BE2C (cell line): ENCODE data around the gene F2RL3.
"Not testable (repeated sequence)": the region's sequence is repeated elsewhere in the genome, so short reads cannot be mapped to it uniquely, and the experiment has no call there.

Source experiments
- DNase-seq: peaks from one replicate; pipeline ENCODE4 v3.0.0-alpha.2; 2020
- H3K27me3 ChIP-seq: fragments of 250-450 bp; sonication (Bioruptor Pico); 2 replicates; pipeline ENCODE4 v1.5.1; 2020; ENCODE audit warnings: mild to moderate bottlenecking
- H3K36me3 ChIP-seq: fragments of 250-450 bp; sonication (Bioruptor Pico); 2 replicates; pipeline ENCODE4 v1.5.1; 2020; ENCODE audit warnings: mild to moderate bottlenecking
- H3K4me1 ChIP-seq: fragments of 250-450 bp; sonication (Bioruptor Pico); 2 replicates; pipeline ENCODE4 v1.5.1; 2020
- H3K4me3 ChIP-seq: 2 replicates; pipeline ENCODE4 v1.5.1; 2011; ENCODE audit warnings: low read depth, low read length
- H3K9me3 ChIP-seq: fragments of 250-450 bp; sonication (Bioruptor Pico); 2 replicates; pipeline ENCODE4 v1.5.1; 2020
- CTCF ChIP-seq: IDR thresholded peaks from 2 replicates; pipeline ENCODE4 v1.5.1; 2012; ENCODE audit warnings: mild to moderate bottlenecking, low read depth, low read length

The F2RL3 gene

GRCh38 chr19:16872728-16873127, 16.1 kb upstream of the F2RL3 start:
- H3K9me3 ChIP-seq = no peaks in the 10 kb centered on the region
- peaks cover 39% of the 10 kb centered on the region for H3K36me3 ChIP-seq
- H3K27me3 ChIP-seq = no peaks in the 10 kb centered on the region
- no peaks in the 10 kb centered on the region for H3K4me1 ChIP-seq
- no peak for TF ChIP-seq CTCF
- no peak for DNase-seq
- no peak overlapping the region for H3K4me3 ChIP-seq

DNA sequence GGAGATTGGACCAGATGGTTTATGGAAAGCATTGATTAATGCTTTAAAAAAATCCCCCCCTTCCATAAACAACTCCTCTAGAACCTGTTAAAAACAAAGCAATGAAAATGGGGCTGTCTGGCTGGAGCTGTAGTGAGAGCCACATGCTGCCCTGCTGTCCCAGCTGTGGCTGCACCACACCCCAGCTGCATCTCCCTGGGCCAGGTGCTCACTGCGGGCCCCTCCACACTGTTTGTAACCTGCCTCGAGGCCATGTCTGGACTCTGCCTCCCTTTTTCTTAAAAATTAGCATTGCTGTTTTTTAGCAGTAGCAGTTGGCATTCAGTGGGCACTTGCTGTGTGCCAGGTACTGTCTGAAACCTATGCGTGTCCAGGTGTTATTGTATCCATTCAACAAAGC, 15.2 kb upstream of the F2RL3 start:
- H3K4me1 ChIP-seq = no peaks in the 10 kb centered on the region
- peaks cover 38% of the 10 kb centered on the region for H3K36me3 ChIP-seq
- H3K27me3 ChIP-seq = no peaks in the 10 kb centered on the region
- H3K4me3 ChIP-seq = no peak overlapping the region
- TF ChIP-seq CTCF = no peak
- no peak for DNase-seq
- H3K9me3 ChIP-seq = no peaks in the 10 kb centered on the region

GRCh38 chr19:16874250-16874977, 14.4 kb upstream of the F2RL3 start:
- Histone ChIP-seq H3K4me3 (no peak overlapping the region), H3K36me3 (peaks cover 45% of the 10 kb centered on the region), H3K9me3 (no peaks in the 10 kb centered on the region), H3K27me3 (no peaks in the 10 kb centered on the region), H3K4me1 (no peaks in the 10 kb centered on the region)
- no peak for TF ChIP-seq CTCF
- no peak for DNase-seq

- not testable (repeated sequence) for H3K27me3 ChIP-seq, H3K4me3 ChIP-seq, H3K4me1 ChIP-seq, H3K9me3 ChIP-seq, DNase-seq
- H3K36me3 ChIP-seq = peaks cover 45% of the 10 kb centered on the region
Measured at GRCh38 chr19:16874978-16875299, 13.9 kb upstream of the F2RL3 start.

DNA sequence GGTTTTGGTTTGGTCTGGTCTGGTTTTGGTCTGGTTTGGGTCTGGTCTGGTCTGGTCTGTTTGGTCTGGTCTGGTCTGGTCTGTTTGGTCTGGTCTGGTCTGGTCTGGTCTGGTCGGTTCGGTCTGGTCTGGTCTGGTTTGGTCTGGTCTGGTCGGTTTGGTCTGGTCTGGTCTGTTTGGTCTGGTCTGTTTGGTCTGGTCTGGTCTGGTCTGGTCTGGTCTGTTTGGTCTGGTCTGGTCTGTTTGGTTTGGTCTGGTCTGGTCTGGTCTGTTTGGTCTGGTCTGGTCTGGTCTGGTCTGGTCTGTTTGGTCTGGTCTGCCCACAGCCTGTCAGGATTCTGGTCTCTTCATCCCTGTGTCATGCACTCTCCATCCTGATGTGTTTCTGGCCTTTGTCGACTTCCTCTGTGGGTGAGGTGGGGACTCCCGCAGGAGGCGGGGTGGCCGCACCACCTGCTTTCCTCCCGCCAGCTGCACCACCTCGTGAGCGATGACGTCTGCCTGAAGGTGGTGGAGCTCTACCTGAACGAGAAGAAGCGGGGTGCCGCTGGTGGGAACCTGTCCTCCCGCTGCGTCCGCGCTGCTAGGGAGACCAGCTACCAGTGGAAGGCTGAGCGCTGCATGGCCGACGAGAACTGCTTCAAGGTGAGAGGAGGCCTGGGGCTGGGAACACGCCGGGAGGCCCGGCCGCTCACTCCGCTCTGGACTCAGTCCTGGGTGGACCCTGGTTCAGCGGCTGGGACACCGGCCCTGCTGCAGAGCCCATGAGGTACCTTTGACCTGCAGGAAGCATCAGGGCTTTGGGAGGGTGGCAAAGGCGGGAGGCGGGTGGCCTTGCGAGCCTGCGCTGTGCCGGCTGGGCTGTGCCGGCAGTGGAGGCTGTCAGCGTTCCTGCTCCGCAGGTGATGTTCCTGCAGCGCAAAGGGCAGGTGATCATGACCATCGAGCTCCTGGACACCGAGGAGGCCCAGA, 12.9 kb upstream of the F2RL3 start:
- peaks cover 43% of the 10 kb centered on the region for H3K36me3 ChIP-seq
- no peaks in the 10 kb centered on the region for H3K27me3 ChIP-seq
- TF ChIP-seq CTCF = no peak
- no peaks in the 10 kb centered on the region for H3K4me1 ChIP-seq
- no peak for DNase-seq
- no peaks in the 10 kb centered on the region for H3K9me3 ChIP-seq
- no peak overlapping the region for H3K4me3 ChIP-seq

DNA sequence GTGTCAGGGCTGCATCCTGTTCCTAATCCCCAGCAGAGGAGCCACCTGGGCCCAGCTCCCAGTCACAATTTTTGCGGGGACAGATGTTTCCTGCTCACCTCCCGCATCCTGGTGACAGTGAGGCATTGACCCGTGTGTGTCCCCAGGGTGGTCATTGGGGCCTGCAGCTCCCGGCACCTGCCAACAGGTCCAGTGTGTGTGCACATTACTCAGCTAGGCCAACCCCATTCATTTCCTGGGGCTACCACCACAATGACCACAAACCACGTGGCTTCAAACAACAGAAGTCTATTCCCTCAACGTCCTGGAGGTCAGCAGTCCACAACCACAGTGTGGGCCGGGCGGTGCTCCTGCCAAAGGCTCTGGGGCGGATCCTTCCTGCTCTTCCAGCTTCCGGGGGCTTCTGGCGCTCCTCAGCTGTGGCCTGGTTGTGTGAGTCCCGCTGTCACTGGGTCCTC, 11.9 kb upstream of the F2RL3 start:
- TF ChIP-seq CTCF = no peak
- Histone ChIP-seq H3K27me3 (no peaks in the 10 kb centered on the region), H3K9me3 (no peaks in the 10 kb centered on the region), H3K4me1 (no peaks in the 10 kb centered on the region), H3K36me3 (peaks cover 32% of the 10 kb centered on the region), H3K4me3 (no peak overlapping the region)
- DNase-seq = no peak
